ENCODE results near the gene IWS1.

Gene IWS1

DNA sequence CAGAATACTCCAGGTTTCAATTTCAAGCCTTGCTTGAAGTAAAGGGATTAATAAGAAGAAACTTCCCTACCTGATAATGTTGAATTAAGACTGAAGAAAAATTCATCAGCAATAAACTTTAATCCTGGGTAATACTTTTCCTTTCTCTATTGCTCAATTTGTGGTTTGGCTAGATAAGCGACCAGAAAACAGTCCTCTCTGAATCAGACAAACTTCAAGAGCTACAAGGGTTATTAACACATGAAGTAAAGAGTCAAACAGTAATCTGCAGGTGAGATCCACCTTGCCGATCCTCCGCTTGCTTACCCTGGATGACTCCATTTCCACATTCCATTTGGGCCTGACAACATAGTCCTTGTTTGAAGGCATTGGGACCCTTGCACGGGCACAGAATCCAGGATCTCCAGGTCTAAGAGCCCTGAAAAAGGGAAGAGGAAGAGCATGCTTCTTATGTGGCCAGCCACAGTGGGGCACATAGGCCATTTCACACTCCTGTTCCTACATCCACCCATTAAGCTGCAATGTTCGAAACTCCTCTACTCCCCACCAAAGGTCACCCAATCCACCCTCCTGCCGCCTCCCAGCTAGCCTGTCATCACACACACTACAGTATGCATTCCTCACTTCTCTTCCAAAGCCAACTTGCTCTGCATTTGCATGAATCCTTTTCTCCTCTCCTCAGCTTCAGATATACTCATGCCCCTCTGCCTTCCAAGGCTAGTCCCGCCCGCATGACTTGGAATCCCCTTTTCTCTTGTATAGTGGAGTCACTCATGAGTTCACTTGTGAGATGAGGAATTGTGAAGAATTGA is 39.8 kb downstream of the IWS1 start:
- no peak for DNase-seq

GRCh38 chr2:127485694-127486071 is 40.6 kb downstream of the IWS1 start:
- no peak for DNase-seq

- DNase-seq: no peak
Observed at GRCh38 chr2:127485051-127485693, 41.1 kb downstream of the IWS1 start.

DNA sequence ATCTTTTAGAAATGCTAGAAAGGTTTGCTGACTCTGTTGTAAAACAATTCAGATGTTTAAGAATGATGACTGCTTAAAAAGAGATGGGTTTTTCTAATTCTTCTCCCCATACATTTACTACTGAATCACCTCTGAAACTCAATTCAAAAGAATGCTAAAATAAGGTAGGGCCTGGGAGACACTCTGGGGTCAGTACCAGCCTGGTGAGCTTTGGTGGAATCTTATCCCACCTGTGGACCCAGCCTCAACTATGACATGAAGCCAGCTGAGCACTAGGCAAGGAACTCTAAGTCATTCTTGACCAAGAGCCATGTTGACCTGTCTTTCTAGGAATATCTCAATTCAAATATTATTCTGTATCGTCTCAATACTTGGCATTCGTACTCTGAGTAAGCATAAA is 44.3 kb downstream of the IWS1 start:
- DNase-seq: no peak

DNA sequence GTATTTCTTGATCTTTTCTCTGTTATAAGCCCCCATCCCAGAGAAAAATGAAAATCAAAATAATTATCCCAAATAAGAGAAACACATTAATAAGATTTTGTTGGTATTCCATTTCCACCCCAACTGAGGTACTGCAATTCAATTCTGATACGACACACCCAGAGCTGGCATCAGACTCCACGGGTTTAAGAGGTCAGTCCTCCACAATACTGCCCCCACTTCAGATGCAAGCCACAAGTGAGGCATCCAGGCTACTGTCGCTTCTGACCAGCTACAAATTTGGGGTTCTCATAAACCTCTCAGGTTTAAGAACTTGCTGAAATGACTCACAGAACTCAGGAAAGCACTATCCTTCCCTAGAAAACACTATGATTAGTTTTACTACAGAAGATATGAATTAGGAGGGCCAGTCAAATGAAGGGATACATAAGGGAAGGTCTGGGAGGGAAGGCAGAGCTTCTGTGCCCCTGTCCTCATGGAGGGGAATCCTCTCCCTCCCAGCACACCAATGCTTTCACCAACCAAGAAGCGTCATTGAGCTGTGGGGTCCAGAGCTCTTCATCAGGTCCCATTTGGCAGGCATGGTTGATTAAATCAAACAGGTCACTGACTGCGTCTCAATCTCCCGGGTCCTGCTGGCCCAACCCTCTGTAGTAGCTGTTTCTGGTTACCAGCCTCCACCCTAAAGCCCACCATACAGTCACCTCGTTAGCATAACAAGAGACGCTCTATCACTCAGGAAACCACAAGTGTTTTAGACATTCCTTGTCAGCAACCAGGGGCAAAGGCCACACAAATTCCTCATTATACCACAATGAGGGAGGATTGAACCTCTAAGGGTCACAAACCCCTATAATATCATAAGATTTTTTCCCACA is 46.2 kb downstream of the IWS1 start:
- no peak for DNase-seq

DNA sequence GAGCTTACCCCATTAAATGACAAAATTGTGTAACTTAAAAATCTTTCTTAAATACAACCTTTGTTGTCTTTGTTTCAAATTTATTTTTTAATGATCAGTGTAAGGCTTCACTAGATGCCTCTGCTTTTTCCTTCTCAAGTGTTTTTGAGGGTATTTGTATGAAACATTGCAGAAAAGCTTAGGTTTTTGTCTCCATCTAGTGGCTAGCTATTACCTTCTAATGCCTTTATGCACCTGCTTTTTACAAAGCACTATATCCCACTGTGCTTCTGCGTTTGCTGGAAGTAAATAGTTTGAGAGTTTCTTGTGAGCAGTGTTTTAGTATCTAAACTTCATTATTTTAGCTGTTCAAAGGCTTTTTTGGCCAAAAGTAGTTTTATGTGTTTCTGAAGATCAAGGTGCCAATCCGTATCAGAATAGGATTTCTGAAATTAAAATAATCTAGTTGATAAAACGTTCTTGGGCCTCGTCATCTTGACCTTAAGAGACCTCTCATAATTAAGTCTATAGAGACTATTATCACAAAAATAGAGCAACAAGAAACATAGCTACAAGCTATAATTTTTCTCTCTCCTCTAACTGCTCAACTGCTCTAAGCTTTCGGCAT is 47.0 kb downstream of the IWS1 start:
- DNase-seq: no peak

DNA sequence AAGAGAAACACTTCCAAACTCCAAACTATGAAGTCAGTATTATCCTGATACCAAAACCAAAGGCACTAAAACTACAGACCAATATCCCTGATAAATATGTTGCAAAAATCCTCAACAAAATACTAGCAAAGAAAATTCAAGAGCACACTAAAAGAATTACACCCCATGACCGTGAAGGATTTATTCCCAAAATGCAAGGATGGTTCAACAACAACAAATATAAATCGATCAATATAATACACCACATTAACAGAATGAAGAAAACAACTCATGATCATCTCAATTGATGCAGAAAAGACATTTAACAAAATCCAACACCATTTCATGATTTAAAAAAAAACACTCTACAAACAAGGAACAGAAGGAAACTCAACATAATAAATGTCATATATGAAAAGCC is 50.5 kb downstream of the IWS1 start:
- no peak for DNase-seq

- no peak for DNase-seq
Observed at GRCh38 chr2:127472268-127472667, 54.0 kb downstream of the IWS1 start.

GRCh38 chr2:127471286-127471988 is 54.9 kb downstream of the IWS1 start:
- no peak for DNase-seq

- no peak for DNase-seq
Observed at GRCh38 chr2:127469974-127470373, 56.3 kb downstream of the IWS1 start.

DNA sequence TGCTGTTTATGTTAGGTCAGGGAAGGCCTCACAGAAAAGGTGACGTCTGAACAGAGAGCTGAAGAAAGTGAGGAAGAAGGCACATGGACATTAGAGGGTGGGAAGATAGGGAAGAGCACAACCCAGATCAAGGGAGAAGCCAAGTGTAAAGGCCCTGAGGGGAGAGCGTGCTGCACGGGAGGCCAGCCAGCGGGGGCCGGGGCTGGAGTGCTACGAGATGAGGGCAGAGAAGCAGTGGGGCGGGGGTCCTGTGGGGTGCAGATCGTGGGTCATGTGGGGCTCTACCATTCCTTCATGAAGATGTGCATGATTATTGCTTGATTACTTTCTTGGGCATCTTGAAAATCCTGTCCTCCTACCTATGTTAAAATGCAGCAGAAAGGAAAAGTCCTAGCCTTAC is 57.2 kb downstream of the IWS1 start:
- no peak for DNase-seq

DNA sequence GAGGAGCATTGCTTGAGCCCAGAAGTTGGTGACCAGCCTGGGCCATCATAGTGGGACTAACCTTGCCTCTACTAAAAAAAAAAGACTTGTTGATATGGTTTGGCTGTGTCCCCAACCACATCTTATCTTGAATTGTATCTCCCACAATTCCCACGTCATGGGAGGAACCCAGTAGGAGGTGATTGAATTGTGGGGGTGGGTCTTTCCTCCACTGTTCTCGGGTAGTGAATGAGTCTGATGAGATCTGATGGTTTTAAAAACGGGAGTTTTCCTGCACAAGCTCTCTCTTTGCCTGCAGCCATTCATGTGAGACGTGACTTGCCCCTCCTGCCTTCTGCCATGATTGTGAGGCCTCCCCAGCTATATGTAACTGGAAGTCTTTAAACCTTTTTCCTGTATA is 61.0 kb downstream of the IWS1 start:
- no peak for DNase-seq

DNA sequence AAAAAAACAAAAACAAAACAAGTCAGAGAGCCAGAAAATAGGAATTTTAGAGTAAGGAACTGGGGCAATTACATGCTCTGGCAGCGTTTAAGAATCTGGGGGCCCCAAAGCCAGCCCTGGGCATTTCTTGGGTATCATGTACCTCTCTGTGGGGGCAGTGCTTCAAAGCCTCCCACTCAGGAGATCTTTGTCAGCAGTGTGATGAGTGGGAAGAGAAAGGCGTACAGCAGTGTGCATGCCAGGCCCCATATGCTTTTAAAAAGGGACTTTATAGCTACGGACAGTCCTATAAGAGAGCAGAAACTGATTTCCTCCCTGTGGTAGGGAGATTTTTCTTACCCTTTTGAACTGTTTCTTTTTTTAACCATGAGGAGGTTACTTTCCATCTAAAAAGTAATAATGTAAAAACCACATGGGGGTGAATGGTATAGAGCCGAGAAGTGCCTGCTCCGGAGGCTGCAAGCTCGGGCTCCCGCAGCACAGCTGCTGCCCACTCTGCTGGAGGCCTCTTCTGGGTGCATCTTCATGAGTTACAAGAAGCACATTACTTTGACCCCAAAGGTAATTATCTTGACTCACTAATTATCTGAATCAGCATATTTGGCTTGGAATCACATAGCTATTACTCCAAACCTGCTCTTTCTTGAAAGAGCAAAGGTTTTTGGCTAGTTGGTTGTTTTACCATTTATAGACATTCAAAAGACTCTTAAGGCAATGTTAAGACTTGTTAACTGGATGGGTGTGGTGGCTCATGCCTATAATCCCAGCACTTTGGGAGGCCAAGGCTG is 61.6 kb downstream of the IWS1 start:
- DNase-seq: no peak

DNA sequence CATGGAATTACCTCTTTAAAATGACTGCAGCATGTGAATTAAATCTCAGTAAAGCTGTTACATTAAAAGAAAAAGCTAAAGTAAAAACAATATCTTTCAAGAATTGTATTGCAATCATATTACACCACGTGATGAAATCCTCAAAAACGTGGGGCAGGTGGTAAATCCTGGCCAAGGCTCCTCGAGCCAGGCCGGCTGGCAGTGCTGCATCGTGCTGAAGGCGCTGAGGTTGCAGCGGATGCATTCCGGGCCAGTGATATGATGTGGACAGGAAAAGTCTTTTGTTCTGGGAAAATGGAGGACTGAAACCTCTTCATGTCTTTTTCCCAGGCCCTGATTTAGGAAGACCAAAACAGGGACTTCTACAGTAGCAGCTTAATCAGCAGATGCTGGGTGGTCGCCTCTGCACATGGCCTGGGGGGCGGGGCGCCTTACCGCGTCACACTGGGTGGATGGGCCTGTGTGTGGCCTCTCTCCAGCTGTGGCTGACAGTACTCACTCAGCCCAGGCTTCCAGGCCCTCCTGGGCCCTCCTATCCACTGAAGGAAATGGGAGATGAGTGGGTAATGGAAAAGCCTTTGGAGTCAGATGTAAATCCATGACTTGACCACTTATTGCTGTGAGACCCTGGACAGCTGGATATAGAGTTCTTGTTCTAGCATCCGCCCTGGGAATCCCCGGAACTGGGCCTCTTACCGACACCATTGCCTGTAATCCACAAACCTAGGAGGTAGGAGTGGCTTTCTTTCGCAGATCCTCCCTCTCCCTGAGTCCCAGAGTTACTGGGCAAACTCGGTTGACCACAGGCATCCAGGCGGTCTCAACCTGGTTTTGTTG is 62.9 kb downstream of the IWS1 start:
- no peak for DNase-seq

DNA sequence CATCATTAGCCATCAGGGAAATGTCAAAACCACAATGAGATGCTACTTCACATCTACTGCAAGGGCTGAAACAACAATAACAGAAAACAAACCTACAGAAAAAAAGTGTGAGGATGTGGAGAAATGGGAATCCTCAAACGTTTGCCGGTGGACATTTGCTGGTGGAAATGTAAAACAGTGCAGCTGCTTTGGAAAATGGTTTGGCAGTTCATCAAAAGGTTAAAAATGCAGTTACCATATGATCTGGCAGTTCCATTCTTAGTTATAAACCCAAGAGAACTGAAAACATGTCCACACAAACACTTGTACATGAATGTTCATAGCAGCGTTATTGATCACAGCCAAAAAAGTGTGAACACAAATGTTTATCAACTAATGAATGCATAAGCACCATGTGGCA is 63.8 kb downstream of the IWS1 start:
- DNase-seq: no peak

DNA sequence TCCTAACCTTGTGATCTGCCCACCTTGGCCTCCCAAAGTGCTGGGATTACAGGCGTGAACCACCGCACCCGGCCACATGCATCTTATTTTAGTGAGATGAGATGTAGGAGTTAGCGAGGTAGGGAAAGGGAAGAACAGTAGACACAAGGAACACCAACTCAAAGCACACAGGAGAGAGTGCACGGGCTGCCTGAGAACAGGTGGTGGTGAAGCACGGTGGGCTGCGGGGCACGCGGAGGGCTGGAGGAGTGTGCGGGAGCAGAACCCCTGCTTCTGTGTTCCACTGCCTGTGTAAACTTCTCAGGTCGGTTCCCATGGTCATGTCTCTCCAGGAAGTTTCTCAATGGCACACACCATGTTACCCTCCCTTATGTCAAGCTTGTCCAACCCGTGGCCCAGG is 69.3 kb downstream of the IWS1 start:
- DNase-seq: no peak

GRCh38 chr2:127455566-127456493 is 70.5 kb downstream of the IWS1 start:
- no peak for DNase-seq

- DNase-seq: no peak
Observed at GRCh38 chr2:127454595-127455565, 71.4 kb downstream of the IWS1 start.
